ENCODE results near the gene PXDN.
"Not testable (repeated sequence)": the region's sequence is repeated elsewhere in the genome, so short reads cannot be mapped to it uniquely, and the experiment has no call there.

Gene PXDN

GRCh38 chr2:1679065-1679464 is 65.2 kb downstream of the PXDN start:
- not testable (repeated sequence) for DNase-seq

- DNase-seq: no peak
Measured at GRCh38 chr2:1678609-1679008, 65.7 kb downstream of the PXDN start.

- DNase-seq: no peak
Measured at GRCh38 chr2:1677821-1678165, 66.5 kb downstream of the PXDN start.

GRCh38 chr2:1676913-1677820 is 67.1 kb downstream of the PXDN start:
- DNase-seq: no peak

- no peak for DNase-seq
Measured at GRCh38 chr2:1676091-1676912, 68.0 kb downstream of the PXDN start.

GRCh38 chr2:1675633-1676032 is 68.7 kb downstream of the PXDN start:
- DNase-seq: no peak

GRCh38 chr2:1674766-1675397 is 69.4 kb downstream of the PXDN start:
- no peak for DNase-seq

- no peak for DNase-seq
Measured at GRCh38 chr2:1674276-1674675, 70.0 kb downstream of the PXDN start.

- DNase-seq: no peak
Measured at GRCh38 chr2:1673160-1673944, 71.0 kb downstream of the PXDN start.

- no peak for DNase-seq
Measured at GRCh38 chr2:1672738-1673137, 71.6 kb downstream of the PXDN start.

GRCh38 chr2:1671916-1672315 is 72.4 kb downstream of the PXDN start:
- DNase-seq: no peak

GRCh38 chr2:1670636-1671035 is 73.7 kb downstream of the PXDN start:
- no peak for DNase-seq

GRCh38 chr2:1665761-1666505 is 78.4 kb downstream of the PXDN start:
- DNase-seq: no peak

GRCh38 chr2:1664698-1665097 is 79.6 kb downstream of the PXDN start:
- no peak for DNase-seq

GRCh38 chr2:1664076-1664605 is 80.2 kb downstream of the PXDN start:
- DNase-seq: no peak

- DNase-seq: no peak
Measured at GRCh38 chr2:1663621-1664020, 80.7 kb downstream of the PXDN start.

GRCh38 chr2:1662606-1663180 is 81.6 kb downstream of the PXDN start:
- DNase-seq: no peak

GRCh38 chr2:1661891-1662605 is 82.3 kb downstream of the PXDN start:
- no peak for DNase-seq

GRCh38 chr2:1660656-1661640 is 83.4 kb downstream of the PXDN start:
- DNase-seq: no peak
